Esophagus squamous epithelium (tissue), 5 donors: ENCODE data around the gene LMF1. TPM values are rescaled to one million over a fixed set of nuclear protein-coding genes. Genes with fewer than 3 reads are reported as not detected.

Experiments used
- DNase-seq: peaks from one replicate; lab custom pipeline; 2025; lab: John Stamatoyannopoulos, UW
- H3K27ac ChIP-seq, 4 donors: fragments of 200-600 bp; sonication (generic); one replicate each; pipeline ENCODE4 v1.5.1; 2016 to 2019; ENCODE audit warnings: mild to moderate bottlenecking in 1 of 4
- H3K27me3 ChIP-seq, 4 donors: fragments of 200-600 bp; sonication (generic); 1 replicate in 3 of 4; 2 replicates in 1 of 4; pipeline versions ENCODE4 v1.5.1 to v1.6.0; 2017 to 2021; ENCODE audit warnings: antibody characterized with exemption in 1 of 4
- H3K36me3 ChIP-seq, 3 donors: fragments of 200-600 bp; sonication (generic); one replicate each; pipeline ENCODE4 v1.5.1; 2016 to 2019
- H3K4me1 ChIP-seq, 3 donors: fragments of 200-600 bp; sonication (generic); one replicate each; pipeline ENCODE4 v1.5.1; 2017 to 2019
- H3K4me3 ChIP-seq, 4 donors: fragments of 200-600 bp; sonication (generic); 1 replicate in 3 of 4; 2 replicates in 1 of 4; pipeline ENCODE4 v1.5.1; 2016 to 2019; ENCODE audit warnings: mild to moderate bottlenecking in 2 of 4, moderate library complexity in 1 of 4
- H3K9me3 ChIP-seq, 3 donors: fragments of 200-600 bp; sonication (generic); one replicate each; pipeline ENCODE4 v1.5.1; 2016 to 2019
- CTCF ChIP-seq, 6 experiments: fragments of 450-650 bp in 4 of 6; fragments of 200-600 bp in 2 of 6; sonication (generic) in 2 of 6; IDR thresholded peaks; one replicate each; pipeline ENCODE4 v1.5.1; 2016 to 2019; ENCODE audit warnings: antibody characterized with exemption in 6 of 6, mild to moderate bottlenecking in 4 of 6, moderate library complexity in 4 of 6
- POLR2A ChIP-seq, 4 donors: fragments of 450-650 bp; IDR thresholded peaks; one replicate each; pipeline ENCODE4 v1.6.1; 2017; ENCODE audit warnings: antibody characterized with exemption in 4 of 4, mild to moderate bottlenecking in 4 of 4, moderate library complexity in 3 of 4
- WGBS, 2 donors: methylation state at CpG; one replicate each; pipeline ENCODE4 v1.1.5; 2018; 5-methylcytosine and 5-hydroxymethylcytosine counted together
- intact Hi-C: fragments of 100-400 bp; cut with DNase I; formaldehyde crosslinking; loops from one replicate; pipeline ENCODE4 v1.15.0; 2022
- total RNA-seq, 4 donors: library from RNA; depleted of rRNA; stranded (reverse); fragments of >200 nt; gene quantifications; one replicate each; pipeline ENCODE4 v1.1.0, GENCODE V29; 2016
- donor health status: DM: yes; HTN: yes; CAD: no.

The LMF1 gene
- total RNA-seq, 4 donors from 2014 or later: 13.3 to 34.4 (median 23.8) TPM

- H3K9me3 ChIP-seq: peaks cover 0 to 24% (median 5%) of the 10 kb centered on the region in 3 donors
- H3K27ac ChIP-seq: no peak overlapping the region
- 88 to 90% methylated on average over 4 to 8 of the region's 11 CpGs for WGBS, 2 donors
- no peaks in the 10 kb centered on the region for H3K4me1 ChIP-seq
- H3K4me3 ChIP-seq: no peak overlapping the region
- no peak for TF ChIP-seq POLR2A (IDR thresholded peaks at IDR 0.05)
- no peak for TF ChIP-seq CTCF (IDR thresholded peaks at IDR 0.05)
- no peak for DNase-seq
- H3K36me3 ChIP-seq: no peaks in the 10 kb centered on the region
- intact Hi-C loops: no loop called here
- H3K27me3 ChIP-seq: no peaks in the 10 kb centered on the region
Measured at GRCh38 chr16:853306-853705, 117.5 kb downstream of the LMF1 start.

- H3K36me3 ChIP-seq: no peaks in the 10 kb centered on the region
- WGBS, 2 donors: 80 to 100% methylated on average over 1 of the region's 32 CpGs
- H3K9me3 ChIP-seq: peaks cover 0 to 24% (median 5%) of the 10 kb centered on the region in 3 donors
- H3K27me3 ChIP-seq: no peaks in the 10 kb centered on the region
- H3K27ac ChIP-seq: no peak overlapping the region
- H3K4me1 ChIP-seq: no peaks in the 10 kb centered on the region
- DNase-seq: no peak
- no peak overlapping the region for H3K4me3 ChIP-seq
- intact Hi-C loops: no loop called here
- TF ChIP-seq POLR2A (IDR thresholded peaks at IDR 0.05): no peak
- TF ChIP-seq CTCF (IDR thresholded peaks at IDR 0.05): no peak
Measured at GRCh38 chr16:852451-853185, 118.2 kb downstream of the LMF1 start.

- H3K4me3 ChIP-seq: no peak overlapping the region
- H3K9me3 ChIP-seq: peaks cover 0 to 24% (median 5%) of the 10 kb centered on the region in 3 donors
- no peak for TF ChIP-seq CTCF (IDR thresholded peaks at IDR 0.05)
- no peak overlapping the region for H3K27ac ChIP-seq
- no peaks in the 10 kb centered on the region for H3K36me3 ChIP-seq
- intact Hi-C loops: no loop called here
- H3K27me3 ChIP-seq: no peaks in the 10 kb centered on the region
- WGBS, 2 donors: no CpG with 5 or more reads among the region's 17 CpGs
- no peak for DNase-seq
- no peaks in the 10 kb centered on the region for H3K4me1 ChIP-seq
Measured at GRCh38 chr16:851871-852270, 118.9 kb downstream of the LMF1 start.

- no peak overlapping the region for H3K27ac ChIP-seq
- no peak overlapping the region for H3K4me3 ChIP-seq
- no peak for DNase-seq
- no peaks in the 10 kb centered on the region for H3K27me3 ChIP-seq
- WGBS, 2 donors: 50% methylated on average over 1 of the region's 11 CpGs; no CpG with 5 or more reads in 1 of the 2 donors
- peaks cover 0 to 24% (median 5%) of the 10 kb centered on the region in 3 donors for H3K9me3 ChIP-seq
- H3K4me1 ChIP-seq: no peaks in the 10 kb centered on the region
- no peaks in the 10 kb centered on the region for H3K36me3 ChIP-seq
- TF ChIP-seq CTCF (IDR thresholded peaks at IDR 0.05) (no peak), POLR2A (IDR thresholded peaks at IDR 0.05) (no peak)
- intact Hi-C loops: no loop called here
Measured at GRCh38 chr16:851209-851810, 119.5 kb downstream of the LMF1 start.

GRCh38 chr16:850668-851067 lies 120.1 kb downstream of the LMF1 start:
- TF ChIP-seq POLR2A (IDR thresholded peaks at IDR 0.05): no peak
- no peak for TF ChIP-seq CTCF (IDR thresholded peaks at IDR 0.05)
- Histone ChIP-seq H3K9me3 (peaks cover 0 to 24% (median 5%) of the 10 kb centered on the region in 3 donors), H3K27me3 (no peaks in the 10 kb centered on the region), H3K4me3 (no peak overlapping the region), H3K27ac (no peak overlapping the region), H3K4me1 (no peaks in the 10 kb centered on the region), H3K36me3 (no peaks in the 10 kb centered on the region)
- intact Hi-C loops: no loop called here
- WGBS, 2 donors: 87 to 88% methylated on average over 31 of the region's 31 CpGs
- no peak for DNase-seq
